ENCODE data around the gene CLNK.

The CLNK gene

GRCh38 chr4:10673817-10674369 is 10.7 kb downstream of the CLNK start:
- TF ChIP-seq ZFX (IDR thresholded peaks at IDR 0.05; ENCODE audit: borderline replicate concordance), result no peak
- TF ChIP-seq CTCF (IDR thresholded peaks at IDR 0.05), result no peak
- H3K27ac ChIP-seq, result no peak overlapping the region

GRCh38 chr4:10672379-10672778 is 12.2 kb downstream of the CLNK start:
- H3K27ac ChIP-seq, result no peak overlapping the region
- TF ChIP-seq CTCF (IDR thresholded peaks at IDR 0.05), result no peak
- no peak for TF ChIP-seq ZFX (IDR thresholded peaks at IDR 0.05; ENCODE audit: borderline replicate concordance)

- TF ChIP-seq CTCF (IDR thresholded peaks at IDR 0.05), result no peak
- no peak for TF ChIP-seq ZFX (IDR thresholded peaks at IDR 0.05; ENCODE audit: borderline replicate concordance)
- H3K27ac ChIP-seq, result no peak overlapping the region
Measured at GRCh38 chr4:10671799-10672198, 12.8 kb downstream of the CLNK start.

- no peak overlapping the region for H3K27ac ChIP-seq
- TF ChIP-seq ZFX (IDR thresholded peaks at IDR 0.05; ENCODE audit: borderline replicate concordance) (no peak), CTCF (IDR thresholded peaks at IDR 0.05) (no peak)
Measured at GRCh38 chr4:10671366-10671765, 13.2 kb downstream of the CLNK start.

GRCh38 chr4:10670321-10670720 is 14.2 kb downstream of the CLNK start:
- H3K27ac ChIP-seq, result no peak overlapping the region
- TF ChIP-seq ZFX (IDR thresholded peaks at IDR 0.05; ENCODE audit: borderline replicate concordance), result no peak
- TF ChIP-seq CTCF (IDR thresholded peaks at IDR 0.05), result no peak

- no peak overlapping the region for H3K27ac ChIP-seq
- no peak for TF ChIP-seq CTCF (IDR thresholded peaks at IDR 0.05)
- TF ChIP-seq ZFX (IDR thresholded peaks at IDR 0.05; ENCODE audit: borderline replicate concordance), result no peak
Measured at GRCh38 chr4:10667701-10668326, 16.8 kb downstream of the CLNK start.

GRCh38 chr4:10666616-10667015 is 18.0 kb downstream of the CLNK start:
- no peak for TF ChIP-seq CTCF (IDR thresholded peaks at IDR 0.05)
- no peak for TF ChIP-seq ZFX (IDR thresholded peaks at IDR 0.05; ENCODE audit: borderline replicate concordance)
- H3K27ac ChIP-seq, result no peak overlapping the region

All from 22Rv1 (cell line).